Measurements from ENCODE around the gene FRMD8. TPM values are rescaled to one million over a fixed set of nuclear protein-coding genes. Genes with fewer than 3 reads are reported as not detected.

FRMD8 gene
- total and polyA plus RNA-seq, 2 of the 4 experiments (the other 2 are of a cell fraction) = 11.3 to 19.8 TPM

GRCh38 chr11:65429724-65430405 is 43.4 kb downstream of the FRMD8 start:
- Histone ChIP-seq H3K18ac (ENCODE audit: low read depth, low read length) (no peak overlapping the region), H3K9me1 (ENCODE audit: insufficient read depth, low read length) (no peaks in the 10 kb centered on the region; the same call in 1 of the 2 replicates), H2BK5ac (ENCODE audit: low read depth, low read length, poor library complexity, severe bottlenecking) (peak overlapping the region; percentile 65), H2BK20ac (ENCODE audit: low read depth, low read length) (no peak overlapping the region), H3K27me3 (ENCODE audit: control insufficient read depth, insufficient read depth, low read length) (no peaks in the 10 kb centered on the region), H3K27ac (ENCODE audit: insufficient read depth, low read length) (peak overlapping the region; percentile 12), H4K8ac (ENCODE audit: low read depth in 2 of 2, low read length in 2 of 2) (no peak overlapping the region), H3K36me3 (ENCODE audit: control insufficient read depth, insufficient read depth, low read length) (peaks cover 35% of the 10 kb centered on the region), H3K56ac (ENCODE audit: extremely low read depth, insufficient read depth, low read length) (0 out of 2 replicates have a peak overlapping the region, but pooled peaks have one; percentile 3), H3K14ac (replicated peaks; ENCODE audit: low read depth, low read length) (peak overlapping the region; percentile 50), H3K4me3 (ENCODE audit: insufficient read depth, low read depth, low read length) (peak overlapping the region; percentile 35), H4K20me1 (ENCODE audit: insufficient read depth, low read length) (peaks cover 97% of the 10 kb centered on the region), H3K4ac (ENCODE audit: low read depth, low read length) (0 out of 2 replicates have a peak overlapping the region, but pooled peaks have one; percentile 5), H3K9me3 (ENCODE audit: control insufficient read depth, insufficient read depth, low read length) (no peaks in the 10 kb centered on the region), H3K9ac (ENCODE audit: low read depth, low read length) (peak overlapping the region; percentile 66), H2AK5ac (ENCODE audit: low read depth, low read length) (0 out of 2 replicates have a peak overlapping the region, but pooled peaks have one; percentile 0), H3K79me1 (ENCODE audit: low read depth in 1 of 2, low read length in 2 of 2) (peaks cover 5 to 27% of the 10 kb centered on the region in 2 experiments; a peak in 3 of 4 replicates), H4K5ac (ENCODE audit: low read depth, low read length) (no peak overlapping the region), H3K4me2 (ENCODE audit: low read depth, low read length) (peak overlapping the region; percentile 81), H2AK9ac (replicated peaks; ENCODE audit: low read depth, low read length, poor library complexity) (peak overlapping the region; percentile 68), H2BK15ac (ENCODE audit: low read depth, low read length) (no peak overlapping the region), H4K91ac (ENCODE audit: insufficient read depth, low read depth, low read length) (no peak overlapping the region), H3K23ac (ENCODE audit: low read depth, low read length) (peak overlapping the region; percentile 93), H3K4me1 (ENCODE audit: control insufficient read depth, insufficient read depth, low read length) (peaks cover 2% of the 10 kb centered on the region; the same call in 1 of the 2 replicates), H2AFZ (replicated peaks; ENCODE audit: low read length, poor library complexity) (peak overlapping the region; percentile 49), H2BK120ac (ENCODE audit: low read depth, low read length) (no peak overlapping the region)
- BruUV-seq (replicated peaks) = no TSS peak
- ChIA-PET POLR2A (ENCODE audit: unreplicated experiment) (interaction anchor here (1.0 to 1.7 kb wide), 3 partner anchors 10 to 78 kb away, joined by 3 to 6 read pairs (median 5); partner anchors contain the start of gene MALAT1), CTCF (interaction anchor here (1.0 kb wide), 1 partner anchor 13 kb away, joined by 3 read pairs; no protein-coding TSS in a partner anchor)
- peak; percentile 80 for DNase-seq
- peak; percentile 1 for ATAC-seq (ENCODE audit: low read depth)
- dilution Hi-C loops (cut with HindIII; ENCODE audit: low sequenced_read_pairs, unreplicated experiment) (no loop called here), intact Hi-C loops (cut with micrococcal nuclease) (loop anchor here (5.0 kb wide), 1 partner anchor 82 kb away; no protein-coding TSS in a partner anchor), in situ Hi-C loops (cut with MboI; ENCODE audit: low sequenced_read_pairs) (no loop called here)
- no CpG with 5 or more reads among the region's 9 CpGs for WGBS, 2 experiments (ENCODE audit: extremely low coverage in 2 of 2, insufficient read length in 1 of 2)
- TF ChIP-seq CHD1 (IDR thresholded peaks at IDR 0.05; ENCODE audit: low read depth, low read length) = peak; percentile 93
- TF ChIP-seq CEBPB (IDR thresholded peaks at IDR 0.05; ENCODE audit: low read depth, low read length) = no peak
- peak; percentile 80 for TF ChIP-seq POLR2A (IDR thresholded peaks at IDR 0.05; ENCODE audit: low read depth, low read length)
- peak; percentile 19; the same call in 1 of the 2 replicates for TF ChIP-seq BHLHE40 (IDR thresholded peaks at IDR 0.05; ENCODE audit: low read depth, low read length)

Data from IMR-90 (cell line).